Activated naive CD8-positive, alpha-beta T cell (primary cell): ENCODE measurements around the gene CAPN15.

Experiments
- H3K27ac Mint-ChIP-seq: one replicate; pipeline ENCODE4 v1.8.0; 2021; ENCODE audit warnings: mixed read lengths
- H3K27me3 Mint-ChIP-seq: one replicate; pipeline ENCODE4 v1.8.0; 2021; ENCODE audit warnings: mixed read lengths
- H3K36me3 Mint-ChIP-seq: one replicate; pipeline ENCODE4 v1.8.0; 2021; ENCODE audit warnings: mixed read lengths
- H3K4me1 Mint-ChIP-seq: one replicate; pipeline ENCODE4 v1.8.0; 2021; ENCODE audit warnings: low read depth, mixed read lengths
- H3K4me3 Mint-ChIP-seq: one replicate; pipeline ENCODE4 v1.8.0; 2021; ENCODE audit warnings: mild to moderate bottlenecking, mixed read lengths
- H3K9me3 Mint-ChIP-seq: one replicate; pipeline ENCODE4 v1.8.0; 2021; ENCODE audit warnings: low read depth, mixed read lengths

The CAPN15 gene

DNA sequence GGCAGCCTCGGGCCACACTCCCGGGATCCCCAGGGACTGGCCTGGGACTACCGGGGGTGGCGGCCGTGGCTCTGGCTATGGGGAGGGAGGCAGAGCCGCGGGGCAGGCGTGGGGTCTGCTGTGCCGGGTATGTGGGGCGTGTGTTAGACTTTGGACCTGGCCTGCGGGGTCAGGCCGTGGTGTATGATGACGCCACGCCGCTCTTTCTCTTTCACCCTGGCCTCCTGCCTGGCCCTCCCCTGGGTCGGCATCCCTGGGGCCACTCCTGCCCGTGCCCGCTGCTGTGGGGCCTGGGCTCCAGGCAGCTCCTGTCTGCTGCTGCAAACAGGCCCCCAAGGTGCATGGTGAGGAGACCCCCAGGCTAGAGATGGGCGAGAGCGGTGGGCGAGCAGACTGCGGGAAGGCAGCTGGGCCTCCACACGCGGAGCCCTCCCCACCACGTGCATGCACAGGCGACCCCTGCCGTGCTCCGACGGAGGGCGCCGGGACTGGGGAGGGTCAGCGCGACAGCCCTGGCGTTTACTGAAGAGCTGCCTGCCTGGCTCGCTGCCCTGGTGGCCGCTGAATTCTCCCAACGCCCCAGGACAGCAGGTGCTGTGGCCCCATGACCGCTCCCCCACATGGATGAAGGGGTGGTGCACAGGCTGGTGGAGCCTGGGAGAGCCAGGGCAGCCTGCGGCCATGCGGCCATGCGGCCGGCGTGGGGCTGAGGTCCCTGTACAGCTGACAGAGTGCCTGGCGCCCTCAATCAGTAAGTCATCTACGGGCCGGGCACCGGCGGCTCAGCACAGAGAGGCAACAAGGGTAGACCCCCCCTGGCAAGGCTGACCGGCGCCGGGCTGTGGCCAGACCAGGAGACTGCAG, 16.0 kb downstream of the CAPN15 start:
- no peaks in the 10 kb centered on the region for H3K9me3 Mint-ChIP-seq
- H3K36me3 Mint-ChIP-seq, result no peaks in the 10 kb centered on the region
- H3K4me3 Mint-ChIP-seq, result no peak overlapping the region
- no peaks in the 10 kb centered on the region for H3K27me3 Mint-ChIP-seq
- H3K4me1 Mint-ChIP-seq, result peaks cover 1% of the 10 kb centered on the region
- H3K27ac Mint-ChIP-seq, result no peak overlapping the region

DNA sequence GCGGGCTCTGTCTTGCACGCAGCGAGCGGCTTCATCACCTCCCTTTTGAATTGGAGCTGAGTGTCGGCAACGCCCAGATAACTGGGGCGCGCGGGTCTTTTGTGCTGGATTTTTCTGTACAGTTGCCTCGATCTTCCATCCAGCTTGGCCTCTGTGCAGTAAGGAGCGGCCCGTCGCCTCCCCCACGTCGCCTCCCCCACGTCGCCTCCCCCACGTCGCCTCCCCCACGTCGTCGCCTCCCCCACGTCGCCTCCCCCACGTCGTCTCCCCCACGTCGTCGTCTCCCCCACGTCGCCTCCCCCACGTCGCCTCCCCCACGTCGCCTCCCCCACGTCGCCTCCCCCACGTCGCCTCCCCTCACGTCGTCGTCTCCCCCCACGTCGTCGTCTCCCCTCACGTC, 17.0 kb downstream of the CAPN15 start:
- Mint-ChIP-seq H3K4me3 (no peak overlapping the region), H3K36me3 (no peaks in the 10 kb centered on the region), H3K27me3 (no peaks in the 10 kb centered on the region), H3K9me3 (no peaks in the 10 kb centered on the region), H3K27ac (no peak overlapping the region), H3K4me1 (peaks cover 1% of the 10 kb centered on the region)

DNA sequence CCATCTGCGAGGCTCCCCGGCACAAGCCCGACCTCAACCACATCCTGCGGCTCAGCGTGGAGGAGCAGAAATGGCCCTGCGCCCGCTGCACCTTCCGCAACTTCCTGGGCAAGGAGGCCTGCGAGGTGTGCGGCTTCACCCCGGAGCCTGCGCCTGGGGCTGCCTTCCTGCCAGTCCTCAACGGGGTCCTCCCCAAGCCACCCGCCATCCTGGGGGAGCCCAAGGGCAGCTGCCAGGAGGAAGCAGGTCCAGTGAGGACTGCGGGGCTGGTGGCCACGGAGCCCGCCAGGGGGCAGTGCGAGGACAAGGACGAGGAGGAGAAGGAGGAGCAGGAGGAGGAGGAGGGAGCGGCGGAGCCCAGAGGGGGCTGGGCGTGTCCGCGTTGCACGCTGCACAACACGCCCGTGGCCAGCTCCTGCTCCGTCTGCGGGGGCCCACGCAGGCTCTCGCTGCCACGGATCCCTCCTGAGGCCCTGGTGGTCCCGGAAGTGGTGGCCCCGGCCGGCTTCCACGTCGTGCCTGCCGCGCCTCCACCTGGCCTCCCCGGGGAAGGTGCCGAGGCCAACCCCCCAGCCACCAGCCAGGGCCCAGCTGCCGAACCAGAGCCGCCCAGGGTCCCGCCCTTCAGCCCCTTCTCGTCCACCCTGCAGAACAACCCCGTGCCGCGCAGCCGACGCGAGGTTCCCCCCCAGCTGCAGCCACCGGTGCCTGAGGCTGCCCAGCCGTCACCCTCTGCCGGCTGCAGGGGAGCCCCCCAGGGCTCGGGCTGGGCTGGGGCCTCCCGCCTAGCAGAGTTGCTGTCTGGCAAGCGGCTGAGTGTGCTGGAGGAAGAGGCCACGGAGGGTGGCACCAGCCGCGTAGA, 19.6 kb downstream of the CAPN15 start:
- Mint-ChIP-seq H3K4me1 (peaks cover 1% of the 10 kb centered on the region), H3K27ac (no peak overlapping the region), H3K9me3 (no peaks in the 10 kb centered on the region), H3K36me3 (no peaks in the 10 kb centered on the region), H3K27me3 (no peaks in the 10 kb centered on the region), H3K4me3 (no peak overlapping the region)

GRCh38 chr16:548586-548985, 21.1 kb downstream of the CAPN15 start:
- Mint-ChIP-seq H3K4me3 (no peak overlapping the region), H3K27ac (no peak overlapping the region), H3K36me3 (no peaks in the 10 kb centered on the region), H3K4me1 (peaks cover 1% of the 10 kb centered on the region), H3K27me3 (no peaks in the 10 kb centered on the region), H3K9me3 (no peaks in the 10 kb centered on the region)

DNA sequence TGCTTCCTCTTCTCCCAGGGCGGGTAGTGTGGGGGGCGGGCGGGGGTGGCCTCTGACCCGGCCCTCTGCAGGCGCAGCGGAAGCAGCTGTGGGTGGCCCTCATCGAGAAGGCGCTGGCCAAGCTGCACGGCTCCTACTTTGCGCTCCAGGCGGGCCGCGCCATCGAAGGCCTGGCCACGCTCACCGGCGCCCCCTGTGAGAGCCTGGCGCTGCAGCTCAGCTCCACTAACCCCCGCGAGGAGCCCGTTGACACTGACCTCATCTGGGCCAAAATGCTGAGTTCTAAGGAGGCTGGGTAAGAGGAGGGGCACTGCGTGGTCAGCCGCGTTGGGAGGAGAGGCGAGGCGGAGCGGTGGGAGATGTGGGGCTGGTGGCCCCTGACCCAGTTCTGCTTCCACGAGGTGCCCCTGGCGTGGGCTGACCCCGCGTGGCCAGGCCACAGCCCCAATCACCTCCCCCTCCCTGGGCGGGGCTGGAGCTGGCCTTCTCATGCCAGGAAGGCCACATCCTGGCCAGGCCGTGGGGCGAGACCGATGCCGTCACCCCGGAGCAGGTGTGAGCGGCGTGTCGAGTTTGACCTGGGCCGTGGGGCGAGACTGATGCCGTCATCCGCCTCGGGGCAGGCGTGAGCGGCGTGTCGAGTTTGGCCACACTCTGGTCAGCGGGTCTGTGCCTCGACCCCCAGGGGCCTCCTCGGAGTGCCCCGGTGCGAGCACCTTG, 22.2 kb downstream of the CAPN15 start:
- Mint-ChIP-seq H3K4me3 (no peak overlapping the region), H3K9me3 (no peaks in the 10 kb centered on the region), H3K4me1 (peaks cover 1% of the 10 kb centered on the region), H3K27me3 (no peaks in the 10 kb centered on the region), H3K36me3 (no peaks in the 10 kb centered on the region), H3K27ac (no peak overlapping the region)

DNA sequence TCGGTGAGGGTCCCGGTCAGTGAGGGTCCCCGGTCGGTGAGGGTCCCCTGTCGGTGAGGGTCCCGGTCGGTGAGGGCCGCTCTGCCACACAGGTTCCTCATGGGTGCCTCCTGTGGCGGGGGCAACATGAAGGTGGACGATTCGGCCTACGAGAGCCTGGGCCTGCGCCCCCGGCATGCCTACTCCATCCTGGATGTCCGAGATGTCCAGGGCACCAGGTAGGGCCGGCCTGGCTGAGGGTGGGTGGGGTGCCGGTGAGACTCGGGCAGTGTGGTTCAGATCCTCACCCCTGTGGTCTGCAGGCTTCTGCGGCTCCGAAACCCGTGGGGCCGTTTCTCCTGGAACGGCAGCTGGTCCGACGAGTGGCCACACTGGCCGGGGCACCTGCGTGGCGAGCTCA, 23.7 kb downstream of the CAPN15 start:
- H3K9me3 Mint-ChIP-seq, result no peaks in the 10 kb centered on the region
- no peaks in the 10 kb centered on the region for H3K4me1 Mint-ChIP-seq
- no peak overlapping the region for H3K4me3 Mint-ChIP-seq
- no peaks in the 10 kb centered on the region for H3K27me3 Mint-ChIP-seq
- H3K36me3 Mint-ChIP-seq, result no peaks in the 10 kb centered on the region
- no peak overlapping the region for H3K27ac Mint-ChIP-seq

- no peak overlapping the region for H3K4me3 Mint-ChIP-seq
- no peaks in the 10 kb centered on the region for H3K4me1 Mint-ChIP-seq
- no peaks in the 10 kb centered on the region for H3K9me3 Mint-ChIP-seq
- H3K36me3 Mint-ChIP-seq, result no peaks in the 10 kb centered on the region
- no peaks in the 10 kb centered on the region for H3K27me3 Mint-ChIP-seq
- H3K27ac Mint-ChIP-seq, result no peak overlapping the region
Observed at GRCh38 chr16:552171-552570, 24.7 kb downstream of the CAPN15 start.

GRCh38 chr16:553601-554296, 26.2 kb downstream of the CAPN15 start:
- peaks cover 3% of the 10 kb centered on the region for H3K27me3 Mint-ChIP-seq
- no peaks in the 10 kb centered on the region for H3K36me3 Mint-ChIP-seq
- no peak overlapping the region for H3K4me3 Mint-ChIP-seq
- H3K9me3 Mint-ChIP-seq, result no peaks in the 10 kb centered on the region
- H3K27ac Mint-ChIP-seq, result no peak overlapping the region
- H3K4me1 Mint-ChIP-seq, result no peaks in the 10 kb centered on the region

DNA sequence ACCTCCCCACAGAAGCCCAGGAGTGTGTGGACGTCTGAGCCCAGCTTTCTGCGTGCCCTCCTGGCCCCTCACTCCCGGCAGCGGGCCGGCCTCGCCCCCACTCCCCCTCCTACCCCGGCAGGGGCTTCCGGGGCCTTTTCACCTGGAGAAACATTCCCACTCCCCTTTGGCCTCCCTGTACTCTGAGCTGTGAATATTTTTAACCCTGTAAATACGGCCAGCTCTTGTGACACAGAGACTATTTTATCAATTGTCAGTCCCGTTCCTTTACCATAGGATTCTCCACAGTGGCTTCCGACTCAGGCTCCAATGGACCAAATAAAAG, 26.7 kb downstream of the CAPN15 start:
- Mint-ChIP-seq H3K27ac (no peak overlapping the region), H3K9me3 (no peaks in the 10 kb centered on the region), H3K4me3 (no peak overlapping the region)

GRCh38 chr16:554640-555365, 27.3 kb downstream of the CAPN15 start:
- Mint-ChIP-seq H3K36me3 (no peaks in the 10 kb centered on the region), H3K4me3 (no peak overlapping the region), H3K4me1 (no peaks in the 10 kb centered on the region), H3K9me3 (no peaks in the 10 kb centered on the region), H3K27ac (no peak overlapping the region), H3K27me3 (peaks cover 3% of the 10 kb centered on the region)

More for the DNA sequence above, 26.7 kb downstream of the CAPN15 start:
- Mint-ChIP-seq H3K36me3 (no peaks in the 10 kb centered on the region), H3K4me1 (no peaks in the 10 kb centered on the region), H3K27me3 (peaks cover 3% of the 10 kb centered on the region)

- peaks cover 3% of the 10 kb centered on the region for H3K27me3 Mint-ChIP-seq
- no peaks in the 10 kb centered on the region for H3K9me3 Mint-ChIP-seq
Observed at GRCh38 chr16:555528-556473, 28.3 kb downstream of the CAPN15 start.

GRCh38 chr16:556474-557173, 29.1 kb downstream of the CAPN15 start:
- Mint-ChIP-seq H3K4me3 (no peak overlapping the region), H3K36me3 (no peaks in the 10 kb centered on the region), H3K27me3 (peaks cover 3% of the 10 kb centered on the region), H3K27ac (no peak overlapping the region), H3K4me1 (no peaks in the 10 kb centered on the region), H3K9me3 (no peaks in the 10 kb centered on the region)

More at GRCh38 chr16:555528-556473, 28.3 kb downstream of the CAPN15 start:
- Mint-ChIP-seq H3K4me3 (no peak overlapping the region), H3K27ac (no peak overlapping the region), H3K4me1 (no peaks in the 10 kb centered on the region), H3K36me3 (no peaks in the 10 kb centered on the region)
